COLO668 (cell line): ENCODE data around the gene CCNF.
"Not testable (repeated sequence)": the region's sequence is repeated elsewhere in the genome, so short reads cannot be mapped to it uniquely, and the experiment has no call there.

ENCODE experiments used
- DNase-seq: peaks from one replicate; lab custom pipeline; 2025; ENCODE audit not compliant: unreplicated experiment; lab: John Stamatoyannopoulos, UW

Gene CCNF

GRCh38 chr16:2471016-2471652 is 41.9 kb downstream of the CCNF start, which contains the start of gene NTN3:
NTN3 (plus strand) TSS chr16:2471297; CDS start chr16:2471702, 405 bp downstream.
- DNase-seq, result peak; percentile 49

GRCh38 chr16:2471653-2472487 is 42.6 kb downstream of the CCNF start:
- no peak for DNase-seq

- no peak for DNase-seq
Observed at GRCh38 chr16:2472488-2472864, 43.2 kb downstream of the CCNF start.

- DNase-seq, result peak; percentile 13
Observed at GRCh38 chr16:2472885-2473445, 43.7 kb downstream of the CCNF start.

GRCh38 chr16:2473446-2473926 is 44.2 kb downstream of the CCNF start:
- peak; percentile 54 for DNase-seq

GRCh38 chr16:2473999-2474876 is 45.0 kb downstream of the CCNF start:
- peak; percentile 74 for DNase-seq

- DNase-seq, result peak; percentile 91
Observed at GRCh38 chr16:2474877-2475412, 45.7 kb downstream of the CCNF start, which contains the start of gene TBC1D24. TBC1D24 (plus strand) TSS chr16:2475127; CDS start chr16:2496149, 21,022 bp downstream.

- DNase-seq, result peak; percentile 65
Observed at GRCh38 chr16:2475413-2476344, 46.4 kb downstream of the CCNF start.

- no peak for DNase-seq
Observed at GRCh38 chr16:2476345-2476720, 47.1 kb downstream of the CCNF start.

- DNase-seq, result no peak
Observed at GRCh38 chr16:2476741-2477140, 47.5 kb downstream of the CCNF start.

- no peak for DNase-seq
Observed at GRCh38 chr16:2477327-2477726, 48.1 kb downstream of the CCNF start.

GRCh38 chr16:2478279-2478678 is 49.0 kb downstream of the CCNF start:
- peak; percentile 20 for DNase-seq

GRCh38 chr16:2479996-2480395 is 50.7 kb downstream of the CCNF start:
- DNase-seq, result not testable (repeated sequence)

- DNase-seq, result peak; percentile 23
Observed at GRCh38 chr16:2480948-2481347, 51.7 kb downstream of the CCNF start.

GRCh38 chr16:2481676-2482075 is 52.4 kb downstream of the CCNF start:
- DNase-seq, result peak; percentile 16

GRCh38 chr16:2482249-2482648 is 53.0 kb downstream of the CCNF start:
- DNase-seq, result peak; percentile 48

GRCh38 chr16:2482708-2483534 is 53.7 kb downstream of the CCNF start:
- DNase-seq, result peak; percentile 74
